Retinal pigment epithelial cell (primary cell): ENCODE data around the gene UBASH3A.
"Not testable (repeated sequence)": the region's sequence is repeated elsewhere in the genome, so short reads cannot be mapped to it uniquely, and the experiment has no call there.

Experiments used
- DNase-seq: peaks from one replicate; pipeline ENCODE4 v3.0.0-alpha.2; 2010; ENCODE audit warnings: low read depth
- H3K4me3 ChIP-seq: 2 replicates; pipeline ENCODE4 v1.5.1; 2011; ENCODE audit warnings: mild to moderate bottlenecking, low read length, control low read depth, moderate library complexity
- CTCF ChIP-seq: conservative IDR thresholded peaks from 2 replicates; pipeline ENCODE4 v1.5.1; 2011; ENCODE audit warnings: low read depth, low read length, control low read depth, inconsistent platforms

Gene UBASH3A

GRCh38 chr21:42404539-42404938, 837 bp downstream of the UBASH3A start:
- no peak for TF ChIP-seq CTCF
- no peak for DNase-seq
- no peak overlapping the region for H3K4me3 ChIP-seq

GRCh38 chr21:42405064-42406013, 1.6 kb downstream of the UBASH3A start:
- TF ChIP-seq CTCF: no peak
- H3K4me3 ChIP-seq: no peak overlapping the region
- DNase-seq: no peak

- no peak overlapping the region for H3K4me3 ChIP-seq
- no peak for TF ChIP-seq CTCF
- DNase-seq: no peak
Measured at GRCh38 chr21:42406201-42406621, 2.5 kb downstream of the UBASH3A start.

- no peak for TF ChIP-seq CTCF
- no peak for DNase-seq
- no peak overlapping the region for H3K4me3 ChIP-seq
Measured at GRCh38 chr21:42406866-42407265, 3.2 kb downstream of the UBASH3A start.

- H3K4me3 ChIP-seq: no peak overlapping the region
- TF ChIP-seq CTCF: no peak
Measured at GRCh38 chr21:42407476-42407875, 3.8 kb downstream of the UBASH3A start.

GRCh38 chr21:42408718-42409117, 5.0 kb downstream of the UBASH3A start:
- not testable (repeated sequence) for H3K4me3 ChIP-seq, DNase-seq

More at GRCh38 chr21:42407476-42407875, 3.8 kb downstream of the UBASH3A start:
- no peak for DNase-seq

GRCh38 chr21:42409366-42409765, 5.7 kb downstream of the UBASH3A start:
- no peak for TF ChIP-seq CTCF
- no peak for DNase-seq
- H3K4me3 ChIP-seq: no peak overlapping the region
